HepG2 (cell line): ENCODE results near the gene PAX7. TPM values are rescaled to one million over a fixed set of nuclear protein-coding genes. Genes with fewer than 3 reads are reported as not detected.

Experiments
- CHD4 ChIP-seq: fragments of 200-600 bp; sonication (generic); IDR thresholded peaks from 2 replicates; pipeline ENCODE4 v1.7.0; 2017; ENCODE audit warnings: mild to moderate bottlenecking, low read length, borderline replicate concordance
- GABPB1 ChIP-seq: IDR thresholded peaks from 2 replicates; pipeline ENCODE4 v1.6.1; 2016; ENCODE audit warnings: mild to moderate bottlenecking, missing genetic modification reagents, moderate library complexity, missing compliant biosample characterization
- HIVEP1 ChIP-seq: sonication (generic); formaldehyde crosslinking; IDR thresholded peaks from 2 replicates; pipeline ENCODE4 v1.4.0; 2020; ENCODE audit warnings: mild to moderate bottlenecking, missing genetic modification reagents
- KLF13 ChIP-seq: sonication (generic); formaldehyde crosslinking; IDR thresholded peaks from 2 replicates; pipeline ENCODE4 v1.4.0; 2020; ENCODE audit warnings: mild to moderate bottlenecking, missing genetic modification reagents
- NFYB ChIP-seq: sonication (generic); formaldehyde crosslinking; IDR thresholded peaks from 2 replicates; pipeline ENCODE4 v1.4.0; 2020; ENCODE audit warnings: missing genetic modification reagents
- NR1H2 ChIP-seq: sonication (generic); formaldehyde crosslinking; IDR thresholded peaks from 2 replicates; pipeline ENCODE4 v1.8.1; 2022; ENCODE audit warnings: low read depth, missing genetic modification reagents, borderline replicate concordance
- NR3C1 ChIP-seq: sonication (generic); formaldehyde crosslinking; IDR thresholded peaks from 2 replicates; pipeline ENCODE4 v1.4.0; 2020; ENCODE audit warnings: missing genetic modification reagents
- RBFOX2 ChIP-seq: fragments of 200-400 bp; formaldehyde crosslinking; IDR thresholded peaks from 2 replicates; pipeline ENCODE4 v1.6.1; 2017; ENCODE audit warnings: low read depth, mild to moderate bottlenecking, low read length
- RFXAP ChIP-seq: sonication (generic); formaldehyde crosslinking; IDR thresholded peaks from 2 replicates; pipeline ENCODE4 v1.4.0; 2020; ENCODE audit warnings: missing genetic modification reagents, borderline replicate concordance
- TBP ChIP-seq: sonication (generic); formaldehyde crosslinking; IDR thresholded peaks from 2 replicates; pipeline ENCODE4 v1.5.0; 2020; ENCODE audit warnings: missing genetic modification reagents
- ZNF605 ChIP-seq: sonication (generic); formaldehyde crosslinking; IDR thresholded peaks from 2 replicates; pipeline ENCODE4 v1.8.0; 2022; ENCODE audit warnings: mild to moderate bottlenecking, missing genetic modification reagents
- ZNF839 ChIP-seq: sonication (generic); formaldehyde crosslinking; IDR thresholded peaks from 2 replicates; pipeline ENCODE4 v1.4.0; 2020; ENCODE audit warnings: missing genetic modification reagents, mild to moderate bottlenecking, borderline replicate concordance
- polyA plus RNA-seq, 8 experiments: library from polyadenylated mRNA; depleted of rRNA in 3 of 8; stranded (reverse) in 7 of 8; unstranded in 1 of 8; fragments of >200 nt; fragmentation: Illumina TruSeq in 4 of 8; extraction: Trizol in 4 of 8; gene quantifications; 2 replicates each; pipeline versions ENCODE4 v1.2.1 to v1.2.3, GENCODE V29; 2011 to 2016; ENCODE audit warnings: low read depth in 4 of 8, missing spikeins in 1 of 8, mixed read lengths in 1 of 8; ENCODE audit not compliant: insufficient read depth in 1 of 8
- total RNA-seq, 5 experiments: library from RNA; depleted of rRNA; stranded (reverse); fragments of >200 nt; fragmentation: Illumina TruSeq; extraction: Trizol; gene quantifications; 2 replicates each; pipeline ENCODE4 v1.2.3, GENCODE V29; 2016; ENCODE audit warnings: low read depth in 1 of 5
- TF ChIP-seq, protein P1 (sequence below): sonication (generic); formaldehyde crosslinking; IDR thresholded peaks from 2 replicates; pipeline ENCODE4 v1.4.0; 2020; ENCODE audit warnings: low read depth, missing genetic modification reagents
- TF ChIP-seq, protein P2 (sequence below): IDR thresholded peaks from 2 replicates; pipeline ENCODE4 v1.6.1; 2012; ENCODE audit warnings: inconsistent platforms
- TF ChIP-seq, protein P3 (sequence below), 2 experiments: fragments of 450-650 bp in 1 of 2; sonication (generic) in 1 of 2; formaldehyde crosslinking; IDR thresholded peaks; 2 replicates each; pipeline versions ENCODE4 v1.5.0 to v1.8.0; 2020 to 2022; ENCODE audit warnings: mild to moderate bottlenecking in 1 of 2, missing genetic modification reagents in 1 of 2
- TF ChIP-seq, protein P4 (sequence below): fragments of 450-650 bp; IDR thresholded peaks from 2 replicates; pipeline ENCODE4 v1.6.1; 2016
- TF ChIP-seq, protein P5 (sequence below): sonication (generic); formaldehyde crosslinking; IDR thresholded peaks from 2 replicates; pipeline ENCODE4 v1.4.0; 2020; ENCODE audit warnings: mild to moderate bottlenecking, missing genetic modification reagents

Gene PAX7
- total and polyA plus RNA-seq, 2 of the 13 experiments (the other 11 are each of a cell fraction or from before 2014, with no cell fraction given): not detected

DNA sequence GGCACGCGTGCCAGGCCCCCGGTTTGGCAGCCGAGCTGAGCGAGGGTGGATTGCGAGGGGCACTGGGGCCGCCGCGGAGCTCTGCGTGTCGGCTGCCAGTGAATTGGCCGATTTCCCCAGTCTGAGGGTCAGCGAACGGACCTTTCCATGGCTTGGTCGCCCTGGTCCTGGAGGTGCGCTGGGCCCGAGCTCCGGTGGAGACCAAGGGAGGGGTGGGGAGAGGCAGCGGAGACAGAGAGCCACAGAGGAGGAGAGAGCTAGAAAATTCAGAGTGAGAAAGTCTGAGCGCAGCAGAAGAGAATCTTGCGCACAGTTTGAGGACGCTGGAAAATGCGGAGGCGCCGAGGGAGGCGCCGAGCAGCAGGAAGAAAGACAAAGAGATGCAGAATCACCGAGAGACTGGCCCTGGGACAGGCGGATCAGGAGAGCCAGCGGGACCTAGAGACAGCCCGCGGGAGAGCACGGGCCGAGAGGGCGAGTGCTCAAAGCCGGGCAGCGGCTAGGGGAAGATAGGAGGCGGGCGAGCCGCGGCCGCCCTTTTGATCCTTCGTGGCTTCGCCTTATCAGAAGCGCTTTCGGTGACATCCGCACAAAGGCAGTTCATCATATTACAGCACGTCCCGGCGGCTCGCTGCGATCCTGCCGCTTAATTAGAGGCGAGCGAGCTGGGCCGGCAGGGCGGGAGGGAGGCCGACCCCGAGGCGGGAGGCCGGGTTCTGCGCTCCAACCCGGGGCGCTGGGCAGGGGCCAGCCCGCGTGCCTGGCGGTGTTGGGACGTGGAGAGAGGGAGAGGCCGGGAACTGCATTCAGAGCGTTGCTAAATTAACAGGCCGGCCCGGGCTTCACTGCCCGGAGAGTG, 12.7 kb downstream of the PAX7 start (continued):
- TF ChIP-seq, protein P1, sequence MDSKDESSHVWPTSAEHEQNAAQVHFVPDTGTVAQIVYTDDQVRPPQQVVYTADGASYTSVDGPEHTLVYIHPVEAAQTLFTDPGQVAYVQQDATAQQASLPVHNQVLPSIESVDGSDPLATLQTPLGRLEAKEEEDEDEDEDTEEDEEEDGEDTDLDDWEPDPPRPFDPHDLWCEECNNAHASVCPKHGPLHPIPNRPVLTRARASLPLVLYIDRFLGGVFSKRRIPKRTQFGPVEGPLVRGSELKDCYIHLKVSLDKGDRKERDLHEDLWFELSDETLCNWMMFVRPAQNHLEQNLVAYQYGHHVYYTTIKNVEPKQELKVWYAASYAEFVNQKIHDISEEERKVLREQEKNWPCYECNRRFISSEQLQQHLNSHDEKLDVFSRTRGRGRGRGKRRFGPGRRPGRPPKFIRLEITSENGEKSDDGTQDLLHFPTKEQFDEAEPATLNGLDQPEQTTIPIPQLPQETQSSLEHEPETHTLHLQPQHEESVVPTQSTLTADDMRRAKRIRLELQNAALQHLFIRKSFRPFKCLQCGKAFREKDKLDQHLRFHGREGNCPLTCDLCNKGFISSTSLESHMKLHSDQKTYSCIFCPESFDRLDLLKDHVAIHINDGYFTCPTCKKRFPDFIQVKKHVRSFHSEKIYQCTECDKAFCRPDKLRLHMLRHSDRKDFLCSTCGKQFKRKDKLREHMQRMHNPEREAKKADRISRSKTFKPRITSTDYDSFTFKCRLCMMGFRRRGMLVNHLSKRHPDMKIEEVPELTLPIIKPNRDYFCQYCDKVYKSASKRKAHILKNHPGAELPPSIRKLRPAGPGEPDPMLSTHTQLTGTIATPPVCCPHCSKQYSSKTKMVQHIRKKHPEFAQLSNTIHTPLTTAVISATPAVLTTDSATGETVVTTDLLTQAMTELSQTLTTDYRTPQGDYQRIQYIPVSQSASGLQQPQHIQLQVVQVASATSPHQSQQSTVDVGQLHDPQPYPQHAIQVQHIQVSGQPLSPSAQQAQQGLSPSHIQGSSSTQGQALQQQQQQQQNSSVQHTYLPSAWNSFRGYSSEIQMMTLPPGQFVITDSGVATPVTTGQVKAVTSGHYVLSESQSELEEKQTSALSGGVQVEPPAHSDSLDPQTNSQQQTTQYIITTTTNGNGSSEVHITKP (CRISPR knock-in tag): no peak
- TF ChIP-seq ZNF839 (CRISPR knock-in tag): no peak
- no peak for TF ChIP-seq NR3C1 (CRISPR knock-in tag)
- TF ChIP-seq NFYB (CRISPR knock-in tag): no peak
- TF ChIP-seq TBP (CRISPR knock-in tag): no peak
- TF ChIP-seq, protein P2, sequence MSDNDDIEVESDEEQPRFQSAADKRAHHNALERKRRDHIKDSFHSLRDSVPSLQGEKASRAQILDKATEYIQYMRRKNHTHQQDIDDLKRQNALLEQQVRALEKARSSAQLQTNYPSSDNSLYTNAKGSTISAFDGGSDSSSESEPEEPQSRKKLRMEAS: peak; percentile 33; the same call in 1 of the 2 replicates
- 0 out of 2 replicates have a peak, but pooled peaks have one; percentile 36 for TF ChIP-seq HIVEP1 (CRISPR knock-in tag)
- TF ChIP-seq CHD4: no peak
- TF ChIP-seq NR1H2 (CRISPR knock-in tag): no peak
- no peak for TF ChIP-seq RBFOX2
- peak; percentile 42; the same call in 1 of the 2 replicates for TF ChIP-seq GABPB1 (CRISPR knock-in tag)
- TF ChIP-seq, protein P3, sequence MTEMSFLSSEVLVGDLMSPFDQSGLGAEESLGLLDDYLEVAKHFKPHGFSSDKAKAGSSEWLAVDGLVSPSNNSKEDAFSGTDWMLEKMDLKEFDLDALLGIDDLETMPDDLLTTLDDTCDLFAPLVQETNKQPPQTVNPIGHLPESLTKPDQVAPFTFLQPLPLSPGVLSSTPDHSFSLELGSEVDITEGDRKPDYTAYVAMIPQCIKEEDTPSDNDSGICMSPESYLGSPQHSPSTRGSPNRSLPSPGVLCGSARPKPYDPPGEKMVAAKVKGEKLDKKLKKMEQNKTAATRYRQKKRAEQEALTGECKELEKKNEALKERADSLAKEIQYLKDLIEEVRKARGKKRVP (CRISPR knock-in tag; IDR thresholded peaks at IDR 0.05): no peak
- TF ChIP-seq, protein P4, sequence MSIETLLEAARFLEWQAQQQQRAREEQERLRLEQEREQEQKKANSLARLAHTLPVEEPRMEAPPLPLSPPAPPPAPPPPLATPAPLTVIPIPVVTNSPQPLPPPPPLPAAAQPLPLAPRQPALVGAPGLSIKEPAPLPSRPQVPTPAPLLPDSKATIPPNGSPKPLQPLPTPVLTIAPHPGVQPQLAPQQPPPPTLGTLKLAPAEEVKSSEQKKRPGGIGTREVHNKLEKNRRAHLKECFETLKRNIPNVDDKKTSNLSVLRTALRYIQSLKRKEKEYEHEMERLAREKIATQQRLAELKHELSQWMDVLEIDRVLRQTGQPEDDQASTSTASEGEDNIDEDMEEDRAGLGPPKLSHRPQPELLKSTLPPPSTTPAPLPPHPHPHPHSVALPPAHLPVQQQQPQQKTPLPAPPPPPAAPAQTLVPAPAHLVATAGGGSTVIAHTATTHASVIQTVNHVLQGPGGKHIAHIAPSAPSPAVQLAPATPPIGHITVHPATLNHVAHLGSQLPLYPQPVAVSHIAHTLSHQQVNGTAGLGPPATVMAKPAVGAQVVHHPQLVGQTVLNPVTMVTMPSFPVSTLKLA: no peak
- TF ChIP-seq ZNF605 (CRISPR knock-in tag): no peak
- no peak for TF ChIP-seq KLF13
- TF ChIP-seq, protein P5, sequence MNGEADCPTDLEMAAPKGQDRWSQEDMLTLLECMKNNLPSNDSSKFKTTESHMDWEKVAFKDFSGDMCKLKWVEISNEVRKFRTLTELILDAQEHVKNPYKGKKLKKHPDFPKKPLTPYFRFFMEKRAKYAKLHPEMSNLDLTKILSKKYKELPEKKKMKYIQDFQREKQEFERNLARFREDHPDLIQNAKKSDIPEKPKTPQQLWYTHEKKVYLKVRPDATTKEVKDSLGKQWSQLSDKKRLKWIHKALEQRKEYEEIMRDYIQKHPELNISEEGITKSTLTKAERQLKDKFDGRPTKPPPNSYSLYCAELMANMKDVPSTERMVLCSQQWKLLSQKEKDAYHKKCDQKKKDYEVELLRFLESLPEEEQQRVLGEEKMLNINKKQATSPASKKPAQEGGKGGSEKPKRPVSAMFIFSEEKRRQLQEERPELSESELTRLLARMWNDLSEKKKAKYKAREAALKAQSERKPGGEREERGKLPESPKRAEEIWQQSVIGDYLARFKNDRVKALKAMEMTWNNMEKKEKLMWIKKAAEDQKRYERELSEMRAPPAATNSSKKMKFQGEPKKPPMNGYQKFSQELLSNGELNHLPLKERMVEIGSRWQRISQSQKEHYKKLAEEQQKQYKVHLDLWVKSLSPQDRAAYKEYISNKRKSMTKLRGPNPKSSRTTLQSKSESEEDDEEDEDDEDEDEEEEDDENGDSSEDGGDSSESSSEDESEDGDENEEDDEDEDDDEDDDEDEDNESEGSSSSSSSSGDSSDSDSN (CRISPR knock-in tag): peak; percentile 86
- TF ChIP-seq RFXAP (CRISPR knock-in tag): no peak; the same call in 1 of the 2 replicates
